Stimulated activated CD8-positive, alpha-beta memory T cell treated with anti-CD3 and anti-CD28 coated beads, Interleukin-12 subunit alpha, Interleukin-12 subunit beta, amount 100 ng/mL, for 1 hour (primary cell): ENCODE results near the gene CXCL3.
"Not testable (repeated sequence)": the region's sequence is repeated elsewhere in the genome, so short reads cannot be mapped to it uniquely, and the experiment has no call there.

ENCODE experiments used
- DNase-seq: peaks from one replicate; pipeline ENCODE4 v3.0.0-alpha.2; 2020; ENCODE audit warnings: low read depth

Gene CXCL3

DNA sequence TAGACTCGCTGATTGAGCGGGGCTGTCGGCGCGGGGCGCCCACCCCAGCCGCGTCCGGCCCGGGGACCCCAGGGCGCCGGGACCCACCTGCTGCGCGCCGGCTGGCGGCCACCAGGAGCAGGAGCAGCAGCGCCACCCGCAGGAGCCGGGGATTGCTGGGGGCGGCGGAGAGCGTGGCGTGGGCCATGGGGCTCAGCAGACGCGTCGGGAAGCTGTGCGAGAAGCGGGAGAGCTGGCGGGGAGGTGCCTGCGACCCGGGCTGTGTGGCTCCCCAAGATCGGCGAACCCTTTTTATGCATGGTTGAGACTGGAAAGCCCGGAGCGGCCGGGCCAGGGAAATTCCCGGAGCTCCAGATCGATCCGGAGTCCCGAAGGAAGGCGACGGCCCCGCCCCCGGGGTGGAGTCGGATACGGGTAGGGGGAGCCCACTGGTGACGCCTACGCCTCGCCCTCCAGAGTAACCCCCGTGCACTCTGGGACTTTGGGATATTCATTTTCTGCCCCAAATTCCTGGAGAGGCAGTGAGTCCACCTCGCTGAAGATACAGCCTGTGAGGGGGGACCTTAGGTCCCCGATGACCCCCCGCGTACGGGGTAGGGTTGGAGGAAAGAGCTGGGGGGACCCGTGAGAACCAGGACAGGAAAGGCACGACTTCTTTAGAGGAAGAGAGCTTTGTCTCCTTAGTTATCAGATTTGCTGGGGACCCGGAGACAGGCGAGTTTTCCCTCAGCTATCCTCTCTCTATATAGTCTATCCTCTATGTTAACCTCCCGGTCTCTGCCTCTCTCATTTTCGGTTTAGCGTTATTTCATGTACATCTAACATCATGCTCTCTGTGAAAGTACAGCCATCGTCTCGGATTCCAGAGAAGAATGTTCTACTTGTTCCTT is at the start of gene CXCL3:
TSS of gene CXCL3 (minus strand) at position 265 of the 890 bp plus-strand sequence. CDS start at position 187, 78 bp downstream.
- no peak for DNase-seq

DNA sequence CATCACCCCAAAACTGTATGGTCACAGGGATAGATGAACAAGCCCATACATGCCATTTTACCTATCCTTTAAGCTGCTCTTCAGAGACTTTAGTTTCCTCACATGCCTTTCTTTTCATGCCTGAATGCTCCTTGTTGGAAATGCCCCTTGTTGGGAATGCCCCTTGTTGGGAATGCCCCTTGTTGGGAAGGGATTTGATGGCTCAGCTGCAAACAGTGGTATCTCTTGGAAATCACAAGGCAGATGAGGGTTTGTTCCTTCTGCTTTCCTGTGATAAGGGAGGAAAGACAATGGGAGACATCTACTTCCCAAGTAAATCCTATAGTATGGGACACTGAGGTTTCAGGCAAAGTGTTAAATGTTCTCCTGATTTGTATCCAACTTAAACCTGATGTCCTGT is 49.0 kb upstream of the CXCL3 start:
- DNase-seq, result no peak

DNA sequence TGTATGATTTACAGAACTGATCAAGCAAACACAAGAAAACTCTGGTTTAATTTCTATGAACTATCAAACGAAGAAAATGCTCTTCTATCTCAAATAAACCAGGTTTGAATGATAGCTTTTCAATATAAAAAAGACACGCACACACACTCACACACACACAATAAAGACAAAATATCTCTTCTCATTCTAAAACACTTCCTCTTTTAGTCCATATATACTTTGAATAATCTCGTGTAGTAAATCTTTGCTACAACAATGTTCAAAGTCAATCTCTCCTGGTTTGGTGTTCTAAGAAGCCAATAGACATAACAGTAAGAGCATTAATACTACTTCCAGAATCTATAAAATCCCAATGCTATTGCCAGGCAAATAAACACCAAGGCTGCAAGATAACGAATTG is 47.2 kb upstream of the CXCL3 start:
- no peak for DNase-seq

DNA sequence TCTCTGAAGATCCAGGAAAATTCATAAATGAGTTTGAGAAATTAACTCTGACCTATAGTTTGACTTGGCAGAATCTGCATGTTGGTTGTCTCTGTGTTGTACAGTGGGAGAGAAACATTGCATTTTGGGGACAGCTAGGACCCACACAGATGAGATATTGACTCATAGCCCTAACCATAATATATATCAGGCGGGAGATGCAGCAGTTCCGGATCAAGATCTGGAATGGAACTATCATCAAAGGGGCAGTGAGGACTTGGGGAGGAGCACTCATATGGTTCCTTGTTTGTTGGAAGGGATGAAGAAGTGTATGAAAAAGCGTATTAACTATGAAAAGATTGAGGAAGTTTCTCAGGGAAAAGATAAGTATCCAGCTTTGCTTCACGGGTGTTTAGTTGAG is 46.5 kb upstream of the CXCL3 start:
- DNase-seq, result no peak

DNA sequence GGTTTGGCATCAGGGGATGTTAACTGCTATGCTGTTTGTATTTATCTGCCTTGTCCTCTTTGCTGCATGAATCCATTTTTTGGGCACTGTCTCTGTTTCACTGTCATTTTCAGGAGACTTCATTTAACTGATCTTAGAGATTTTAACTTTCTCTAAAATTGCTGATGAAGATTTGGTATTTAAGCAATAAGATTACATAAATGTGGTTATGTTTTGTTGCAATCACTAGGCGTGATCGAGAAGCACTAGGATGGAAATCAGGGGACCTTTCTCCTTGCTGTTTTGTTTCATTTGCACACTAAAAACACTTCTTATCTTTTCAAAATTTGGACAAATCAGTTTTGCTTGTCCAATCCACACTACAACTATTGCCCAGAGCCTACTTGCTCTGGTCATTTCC is 45.1 kb upstream of the CXCL3 start:
- no peak for DNase-seq

DNA sequence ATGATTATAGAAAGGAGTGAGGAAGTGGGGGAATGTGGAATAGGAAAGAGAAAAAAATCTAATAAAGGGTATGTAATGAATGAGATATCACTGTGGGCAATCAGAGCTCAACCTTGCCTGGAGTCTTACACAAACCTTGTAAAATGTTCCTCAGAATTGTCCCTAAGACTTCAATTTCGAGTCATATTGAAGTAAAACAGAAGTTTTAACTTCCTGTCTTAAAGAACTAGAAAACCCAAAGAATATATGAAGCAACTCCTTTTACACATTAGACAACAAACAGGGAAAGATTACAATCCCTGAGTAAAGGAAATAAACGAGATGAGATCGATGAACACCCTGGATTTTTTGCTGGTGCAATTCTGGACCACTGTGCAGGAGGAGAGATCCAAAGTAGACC is 42.5 kb upstream of the CXCL3 start:
- DNase-seq, result no peak

DNA sequence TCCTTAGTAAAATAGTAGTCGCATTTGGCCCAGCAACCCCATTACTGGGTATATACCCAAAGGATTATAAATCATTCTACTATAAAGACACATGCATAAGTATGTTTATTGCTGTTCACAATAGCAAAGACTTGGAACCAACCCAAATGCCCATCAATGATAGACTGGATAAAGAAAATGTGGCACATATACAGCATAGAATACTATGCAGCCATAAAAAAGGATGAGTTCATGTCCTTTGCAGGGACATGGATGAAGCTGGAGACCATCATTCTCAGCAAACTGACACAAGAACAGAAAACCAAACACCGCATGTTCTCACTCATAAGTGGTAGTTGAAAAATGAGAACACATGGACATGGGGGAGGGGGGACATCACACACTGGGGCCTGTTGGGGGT is 41.9 kb upstream of the CXCL3 start:
- not testable (repeated sequence) for DNase-seq

DNA sequence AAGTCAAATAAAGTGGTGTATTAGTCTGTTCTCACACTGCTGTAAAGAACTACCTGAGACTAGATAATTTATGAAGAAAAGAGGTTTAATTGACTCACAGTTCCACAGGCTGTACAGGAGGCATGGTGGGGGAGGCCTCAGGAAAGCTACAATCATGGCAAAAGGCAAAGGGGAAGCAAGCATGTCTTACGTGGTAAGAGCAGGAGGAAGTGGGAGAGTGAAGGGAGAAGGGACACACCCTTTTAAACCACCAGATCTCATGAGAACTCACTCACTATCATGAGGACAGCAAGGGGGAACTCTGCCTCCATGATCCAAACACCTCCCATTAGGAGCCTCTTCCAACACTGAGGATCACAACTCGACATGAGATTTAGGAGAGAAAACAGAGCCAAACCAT is 40.5 kb upstream of the CXCL3 start:
- DNase-seq, result not testable (repeated sequence)

DNA sequence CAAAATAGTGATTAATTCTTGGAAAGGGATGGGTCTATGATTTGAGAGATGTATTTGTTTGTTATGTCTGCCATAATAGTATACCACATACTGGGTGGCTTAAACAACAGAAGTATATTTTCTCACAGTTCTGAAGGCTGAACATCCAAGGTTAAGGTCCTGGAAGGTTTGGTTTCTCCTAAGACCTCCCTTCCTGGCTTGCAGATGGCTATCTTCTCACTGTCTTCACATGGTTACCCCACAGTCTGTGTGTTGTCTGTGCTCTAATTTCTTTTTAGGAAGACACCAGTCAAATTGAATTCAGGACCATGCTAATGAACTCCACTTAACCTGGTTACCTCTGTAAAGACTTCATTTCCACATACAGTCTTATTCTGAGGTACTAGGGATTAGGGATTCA is 34.9 kb upstream of the CXCL3 start:
- DNase-seq, result no peak

DNA sequence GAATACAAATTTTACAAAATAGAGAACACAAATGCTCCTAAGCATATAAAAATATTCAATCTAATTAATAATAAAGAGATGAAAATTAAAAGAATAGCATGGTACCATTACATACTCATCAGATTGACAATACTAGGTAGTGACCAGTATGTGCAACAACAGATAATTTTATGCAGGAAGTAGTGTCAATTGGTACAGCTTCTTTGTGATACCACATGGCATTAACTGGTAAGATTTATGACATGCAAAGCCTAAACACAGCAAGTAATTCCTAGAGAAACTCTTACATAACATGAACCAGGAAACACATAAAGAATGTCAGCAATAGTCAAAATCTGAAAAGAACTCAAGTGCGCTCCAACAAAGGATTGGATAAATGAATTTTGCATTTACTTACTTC is 34.2 kb upstream of the CXCL3 start:
- DNase-seq, result no peak

DNA sequence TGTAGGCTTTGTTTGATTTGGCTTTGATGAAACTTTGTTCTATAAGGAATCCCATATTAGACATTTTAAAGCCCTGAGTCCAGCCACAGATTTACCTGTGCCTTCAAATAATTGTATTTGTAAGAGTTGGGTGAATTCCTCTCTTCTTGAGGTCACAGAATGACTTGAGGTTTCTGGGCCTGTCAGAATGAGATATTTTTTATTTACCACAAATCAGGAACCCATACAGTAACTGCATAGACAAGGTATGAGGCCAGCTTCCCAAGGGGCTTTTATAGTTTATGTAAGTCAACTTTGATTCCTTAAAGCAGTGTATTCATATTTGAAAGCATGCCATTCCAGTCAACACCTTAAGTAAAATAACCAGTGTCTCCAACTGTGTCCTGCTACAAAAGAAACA is 29.1 kb upstream of the CXCL3 start:
- DNase-seq, result no peak

DNA sequence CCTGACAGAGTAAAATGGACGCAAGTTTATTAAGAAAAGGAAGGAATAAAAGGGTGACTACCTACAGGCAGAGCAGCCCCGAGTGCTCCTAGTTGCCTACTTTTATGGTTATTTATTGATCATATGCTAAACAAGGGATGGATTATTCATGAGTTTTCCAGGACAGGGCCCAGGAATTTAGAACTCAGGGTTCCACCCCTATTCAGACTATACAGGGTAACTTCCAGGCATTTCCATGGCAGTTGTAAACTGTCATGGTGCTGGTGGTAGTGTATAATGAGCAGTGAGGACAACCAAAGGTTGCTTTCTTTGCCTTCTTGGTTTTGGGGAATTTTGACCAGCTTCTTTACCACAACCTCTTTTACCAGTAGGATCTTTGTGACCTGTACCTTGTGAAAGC is 27.7 kb upstream of the CXCL3 start:
- no peak for DNase-seq

DNA sequence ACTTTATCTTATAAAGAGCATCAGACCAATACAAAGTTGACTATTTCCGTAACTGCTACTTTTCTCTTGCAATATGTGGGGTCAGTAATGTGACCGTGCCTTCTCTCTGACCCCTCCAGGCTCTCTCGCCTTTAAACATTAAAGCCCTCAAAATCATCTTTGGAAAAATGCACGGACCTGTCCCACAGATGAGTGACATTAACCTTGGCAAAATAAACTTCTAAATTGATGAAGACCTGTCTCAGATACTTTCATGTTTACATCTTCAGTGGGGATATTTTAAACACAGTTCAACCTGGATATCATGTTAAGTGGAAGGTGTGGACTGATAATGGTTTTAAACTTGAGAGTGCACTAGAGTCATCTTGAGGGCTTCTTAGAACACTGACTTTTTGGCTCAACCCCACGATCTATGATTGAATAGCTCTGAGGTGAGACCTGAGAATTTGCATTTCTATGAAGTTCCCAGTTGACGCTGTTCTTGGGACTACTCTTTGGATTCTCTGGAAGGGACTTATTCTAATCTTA is 26.7 kb upstream of the CXCL3 start:
- DNase-seq, result no peak

DNA sequence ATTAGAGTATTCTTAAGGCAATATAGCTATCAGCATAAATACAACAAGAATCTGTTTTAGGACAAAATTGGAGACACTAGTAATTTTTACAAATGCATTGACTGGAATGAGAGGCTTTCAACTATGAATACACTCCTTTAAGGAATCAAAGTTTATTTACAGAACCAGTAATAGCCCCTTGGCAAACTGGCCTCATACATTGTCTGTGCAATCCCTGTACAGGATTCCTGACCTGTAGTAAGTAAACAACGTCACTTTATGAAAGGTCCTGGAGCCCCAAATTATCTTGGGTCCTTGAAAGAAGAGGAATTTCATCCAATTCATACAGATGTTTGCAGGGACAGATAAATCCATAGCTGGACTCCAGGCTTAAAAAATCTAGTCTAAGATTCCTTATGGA is 25.4 kb upstream of the CXCL3 start:
- no peak for DNase-seq

DNA sequence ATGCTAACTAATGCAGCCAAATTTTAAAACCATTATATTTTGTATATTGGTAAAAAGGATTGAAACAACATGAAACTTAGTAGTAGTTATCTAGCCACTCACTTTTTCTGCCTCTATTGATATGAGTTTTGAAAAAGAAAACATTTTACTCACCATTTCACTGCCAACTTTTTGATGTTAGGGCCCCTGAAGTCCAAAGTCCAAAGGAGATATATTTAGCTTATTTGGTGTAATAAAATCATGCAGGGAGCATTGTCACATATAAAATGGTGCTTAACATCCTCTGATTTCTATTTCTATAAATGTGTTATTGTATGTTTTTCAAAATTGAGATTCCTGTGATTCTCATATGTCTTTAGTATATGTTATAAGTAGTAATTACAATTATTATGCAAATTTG is 24.5 kb upstream of the CXCL3 start:
- DNase-seq, result no peak

DNA sequence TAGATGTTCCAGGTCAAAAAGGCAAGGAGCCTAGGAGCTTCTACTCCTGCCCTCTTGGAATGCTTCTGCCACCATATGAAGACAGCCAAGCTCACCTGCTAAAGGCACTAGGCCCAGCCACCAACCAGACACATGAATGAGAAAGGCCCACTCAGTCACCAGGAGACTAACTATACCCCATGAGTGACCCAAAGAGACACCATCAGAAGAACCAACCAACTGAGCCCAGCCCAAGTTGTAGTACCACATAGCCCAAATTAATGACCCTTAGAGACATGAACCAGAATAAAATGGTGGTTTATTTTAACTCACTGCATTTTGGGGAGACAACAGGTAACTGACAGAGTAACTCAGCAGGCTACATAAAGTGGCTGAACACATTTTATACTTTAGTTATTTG is 22.9 kb upstream of the CXCL3 start:
- DNase-seq, result no peak

DNA sequence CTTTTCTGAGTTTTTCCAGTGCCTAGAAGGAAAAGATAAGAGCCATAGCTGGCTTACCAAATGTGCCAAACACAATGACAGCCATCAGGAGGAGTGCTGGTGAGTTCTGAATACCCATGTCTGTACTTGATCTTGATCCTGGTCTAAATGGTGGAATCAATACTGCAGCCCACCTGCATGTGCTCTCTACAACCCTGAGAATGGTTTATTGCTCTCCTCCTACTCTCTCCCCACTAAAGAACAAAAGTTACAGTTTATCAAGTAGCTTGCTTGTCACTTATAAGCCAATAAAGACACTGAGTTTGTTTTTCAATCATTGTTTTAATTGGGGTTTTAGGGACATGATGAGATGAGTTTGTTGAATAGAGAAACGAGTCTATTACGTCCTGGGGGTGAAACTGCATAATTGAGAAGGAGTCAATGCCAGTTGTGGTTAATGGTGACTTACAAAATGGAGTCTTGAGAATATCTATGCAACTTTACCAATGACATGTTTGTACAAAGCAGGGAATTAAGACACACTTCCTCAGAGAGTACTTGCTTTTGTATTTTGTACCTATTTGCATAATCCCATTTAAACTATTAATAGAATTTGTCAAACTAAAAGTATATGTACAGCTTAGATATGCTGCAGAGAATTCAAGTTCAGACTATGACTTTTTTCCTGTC is 20.8 kb upstream of the CXCL3 start:
- no peak for DNase-seq

DNA sequence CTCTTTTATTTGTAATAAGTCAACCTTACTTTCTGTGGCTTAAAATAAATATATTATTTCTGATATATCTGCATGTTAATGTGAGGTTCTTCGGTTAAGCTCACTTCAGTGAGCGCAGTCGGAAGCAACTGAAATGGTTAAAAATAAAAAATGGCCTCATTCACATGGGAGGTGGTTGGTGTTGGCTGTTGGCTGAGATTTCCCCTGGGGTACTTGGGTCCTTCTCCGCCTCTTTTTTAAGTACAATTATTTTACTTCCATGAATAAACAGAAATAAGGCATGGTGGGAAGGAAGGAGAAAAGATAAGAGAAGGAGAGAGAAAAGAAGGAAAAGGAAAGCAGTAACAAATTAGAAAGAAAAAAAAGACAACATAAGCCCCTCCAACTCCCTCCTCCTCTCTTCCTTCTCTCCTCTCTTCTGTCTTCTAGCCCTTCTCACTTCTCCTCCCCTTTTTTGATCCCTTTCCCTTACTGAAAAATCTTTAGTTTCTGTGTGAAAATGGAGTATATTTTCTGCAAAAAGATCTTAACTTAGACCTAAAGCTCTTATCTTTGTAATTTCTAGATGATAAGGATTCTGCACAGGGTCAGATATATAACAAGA is 19.7 kb upstream of the CXCL3 start:
- DNase-seq, result no peak

DNA sequence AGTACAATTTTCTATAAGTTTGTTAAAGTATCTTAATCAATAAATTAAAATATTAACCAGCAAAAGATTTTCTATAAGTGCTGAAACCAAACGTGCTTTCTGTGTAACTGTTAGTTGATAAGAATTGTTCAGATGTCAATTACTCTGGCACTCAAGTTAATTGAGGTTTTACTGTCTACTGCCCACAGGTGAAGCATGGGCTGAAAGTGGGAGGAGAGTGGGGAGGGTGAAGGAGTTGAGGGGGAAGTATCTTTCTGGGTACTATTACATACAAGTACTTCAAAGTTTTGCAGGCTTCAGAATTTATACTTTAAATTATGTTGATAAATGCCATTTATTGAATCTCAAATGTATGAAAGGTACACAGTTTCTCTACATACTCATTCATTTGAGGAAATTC is 19.1 kb upstream of the CXCL3 start:
- DNase-seq, result no peak

DNA sequence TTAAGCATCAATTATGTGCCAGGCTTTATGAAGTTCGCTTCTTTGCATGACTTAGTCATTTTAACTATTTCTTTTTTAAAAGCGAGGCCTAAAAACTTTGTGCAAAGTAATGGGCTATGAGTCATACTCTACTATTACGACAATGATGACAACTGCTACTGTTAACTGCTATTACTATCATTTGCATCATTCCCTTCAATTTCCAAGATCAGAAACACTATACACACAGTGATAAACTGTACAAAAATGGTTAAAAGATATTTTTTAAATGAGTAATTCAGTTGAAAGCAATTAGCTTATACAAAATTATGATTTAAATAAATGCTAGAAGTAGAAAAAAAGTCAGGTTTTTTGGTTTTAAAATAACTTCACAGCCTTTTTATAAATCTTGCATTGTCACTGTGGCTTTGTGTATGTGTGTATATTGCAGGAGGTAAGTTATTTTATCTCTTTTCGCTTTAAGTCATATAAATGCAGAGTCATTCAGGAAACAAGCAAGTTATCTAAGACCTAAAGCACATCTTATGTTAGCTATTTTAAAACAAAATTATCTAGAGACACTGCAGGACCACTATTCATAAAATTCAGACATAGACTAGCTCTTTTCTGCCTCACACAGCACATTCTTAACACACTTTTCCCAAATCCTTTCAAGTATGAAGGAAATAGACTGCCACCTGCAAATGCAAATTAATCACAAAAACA is 18.5 kb upstream of the CXCL3 start:
- DNase-seq, result no peak

DNA sequence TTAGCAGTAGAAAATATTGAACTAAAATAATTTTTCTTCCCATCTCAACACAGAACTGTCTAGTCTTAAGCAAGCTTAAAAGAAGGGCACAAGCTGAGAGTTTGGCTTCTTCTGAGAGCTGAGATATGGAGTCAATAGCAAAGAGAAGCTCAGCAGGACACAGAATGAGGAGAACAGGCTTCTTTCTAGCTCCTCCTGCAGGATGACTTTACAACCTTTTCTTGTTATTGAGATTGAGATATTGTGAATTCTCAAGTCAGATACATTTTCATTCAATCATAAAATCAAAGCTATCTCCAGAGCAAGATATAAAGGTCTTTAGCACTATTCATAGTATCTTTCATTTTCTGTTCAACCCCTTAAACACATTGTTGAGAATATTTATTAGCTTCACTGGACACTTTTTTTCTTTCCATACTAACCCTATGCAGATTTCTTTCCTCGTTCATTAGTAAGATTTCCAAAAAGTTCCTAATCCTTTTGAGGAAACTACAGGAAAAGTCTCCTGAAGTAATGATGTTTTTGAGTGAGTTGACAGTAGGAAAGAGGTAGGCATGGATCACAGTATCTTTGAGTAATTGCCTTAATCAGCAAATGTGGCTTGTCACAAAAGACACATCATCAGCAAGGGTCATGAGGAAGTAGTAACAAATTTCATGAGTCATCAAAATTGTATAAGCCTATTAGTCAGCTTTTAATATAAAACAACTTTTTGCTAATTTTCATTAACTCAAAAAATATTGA is 17.8 kb upstream of the CXCL3 start:
- DNase-seq, result no peak

DNA sequence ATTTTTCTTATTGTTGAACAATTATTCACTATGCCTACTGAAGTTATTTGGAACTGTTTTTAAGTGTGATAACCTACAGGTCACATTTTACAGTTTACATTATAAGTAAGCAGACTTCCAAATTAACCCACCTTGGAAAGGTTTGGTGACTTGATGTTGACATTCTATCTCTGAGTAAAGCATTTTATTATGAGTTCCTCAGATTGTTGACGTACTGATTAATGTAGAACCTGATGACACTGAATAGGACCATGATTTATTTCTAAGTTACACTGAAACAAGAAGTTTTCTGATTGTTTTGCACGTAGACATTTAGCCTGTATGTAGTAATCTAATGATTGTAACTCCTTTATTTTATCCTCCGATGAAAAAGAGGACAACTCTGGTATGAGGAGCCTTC is 17.0 kb upstream of the CXCL3 start:
- DNase-seq, result no peak
